Measurements from ENCODE around the gene ACSF3. TPM values are rescaled to one million over a fixed set of nuclear protein-coding genes. Genes with fewer than 3 reads are reported as not detected.

The ACSF3 gene
- polyA plus RNA-seq, 1 donor from 2014 or later, result 20.8 TPM

GRCh38 chr16:89077076-89077475 is 16.6 kb upstream of the ACSF3 start:
- no peak overlapping the region for H3K4me3 ChIP-seq (ENCODE audit: low read length)

GRCh38 chr16:89078172-89078571 is 15.5 kb upstream of the ACSF3 start:
- no peak overlapping the region for H3K4me3 ChIP-seq (ENCODE audit: low read length)
- TF ChIP-seq CTCF (IDR thresholded peaks at IDR 0.05; ENCODE audit: poor library complexity, severe bottlenecking), result no peak
- TF ChIP-seq MXI1 (conservative IDR thresholded peaks at IDR 0.05; ENCODE audit: poor library complexity, severe bottlenecking), result no peak
- TF ChIP-seq RAD21 (conservative IDR thresholded peaks at IDR 0.05), result no peak
- no peak for TF ChIP-seq POLR2AphosphoS5 (IDR thresholded peaks at IDR 0.05)
- no peaks in the 10 kb centered on the region for H3F3A ChIP-seq (ENCODE audit: insufficient read depth, low read length, poor library complexity, severe bottlenecking)
- H3K9me2 ChIP-seq (ENCODE audit: insufficient read depth, low read length), result no peaks in the 10 kb centered on the region
- H3K4me2 ChIP-seq (ENCODE audit: low read length), result no peak overlapping the region
- no peaks in the 10 kb centered on the region for H3K27me3 ChIP-seq (ENCODE audit: insufficient read depth, low read depth, low read length)
- no peak overlapping the region for H3K9ac ChIP-seq (ENCODE audit: low read length)
- no peak overlapping the region for H3K27ac ChIP-seq (ENCODE audit: low read length)
- no peaks in the 10 kb centered on the region for H3K9me3 ChIP-seq (ENCODE audit: low read length)
- H4K20me1 ChIP-seq (ENCODE audit: insufficient read depth), result no peaks in the 10 kb centered on the region
- H3K36me3 ChIP-seq (ENCODE audit: insufficient read depth, low read length), result no peaks in the 10 kb centered on the region
- no peaks in the 10 kb centered on the region for H3K79me2 ChIP-seq (replicated peaks; ENCODE audit: insufficient read depth, low read length)
- H2AFZ ChIP-seq (ENCODE audit: low read depth, low read length), result no peak overlapping the region

More at GRCh38 chr16:89077076-89077475, 16.6 kb upstream of the ACSF3 start:
- no peak overlapping the region for H3K9ac ChIP-seq (ENCODE audit: low read length)
- H4K20me1 ChIP-seq (ENCODE audit: insufficient read depth), result no peaks in the 10 kb centered on the region
- H3K27ac ChIP-seq (ENCODE audit: low read length), result no peak overlapping the region
- H3K9me2 ChIP-seq (ENCODE audit: insufficient read depth, low read length), result no peaks in the 10 kb centered on the region
- no peak overlapping the region for H2AFZ ChIP-seq (ENCODE audit: low read depth, low read length)
- no peaks in the 10 kb centered on the region for H3K9me3 ChIP-seq (ENCODE audit: low read length)
- H3K4me2 ChIP-seq (ENCODE audit: low read length), result no peak overlapping the region
- no peaks in the 10 kb centered on the region for H3K27me3 ChIP-seq (ENCODE audit: insufficient read depth, low read depth, low read length)
- TF ChIP-seq EP300 (conservative IDR thresholded peaks at IDR 0.05; ENCODE audit: poor library complexity, severe bottlenecking), result no peak
- TF ChIP-seq EZH2 (IDR thresholded peaks at IDR 0.05; ENCODE audit: borderline replicate concordance, insufficient read depth, low read length, poor library complexity, severe bottlenecking), result no peak
- no peak for TF ChIP-seq TAF1 (IDR thresholded peaks at IDR 0.05; ENCODE audit: low read depth)
- TF ChIP-seq RAD21 (conservative IDR thresholded peaks at IDR 0.05), result no peak
- TF ChIP-seq CTCF (IDR thresholded peaks at IDR 0.05; ENCODE audit: poor library complexity, severe bottlenecking), result no peak
- TF ChIP-seq MXI1 (conservative IDR thresholded peaks at IDR 0.05; ENCODE audit: poor library complexity, severe bottlenecking), result no peak
- no peak for TF ChIP-seq POLR2AphosphoS5 (IDR thresholded peaks at IDR 0.05)
- TF ChIP-seq, protein P1, sequence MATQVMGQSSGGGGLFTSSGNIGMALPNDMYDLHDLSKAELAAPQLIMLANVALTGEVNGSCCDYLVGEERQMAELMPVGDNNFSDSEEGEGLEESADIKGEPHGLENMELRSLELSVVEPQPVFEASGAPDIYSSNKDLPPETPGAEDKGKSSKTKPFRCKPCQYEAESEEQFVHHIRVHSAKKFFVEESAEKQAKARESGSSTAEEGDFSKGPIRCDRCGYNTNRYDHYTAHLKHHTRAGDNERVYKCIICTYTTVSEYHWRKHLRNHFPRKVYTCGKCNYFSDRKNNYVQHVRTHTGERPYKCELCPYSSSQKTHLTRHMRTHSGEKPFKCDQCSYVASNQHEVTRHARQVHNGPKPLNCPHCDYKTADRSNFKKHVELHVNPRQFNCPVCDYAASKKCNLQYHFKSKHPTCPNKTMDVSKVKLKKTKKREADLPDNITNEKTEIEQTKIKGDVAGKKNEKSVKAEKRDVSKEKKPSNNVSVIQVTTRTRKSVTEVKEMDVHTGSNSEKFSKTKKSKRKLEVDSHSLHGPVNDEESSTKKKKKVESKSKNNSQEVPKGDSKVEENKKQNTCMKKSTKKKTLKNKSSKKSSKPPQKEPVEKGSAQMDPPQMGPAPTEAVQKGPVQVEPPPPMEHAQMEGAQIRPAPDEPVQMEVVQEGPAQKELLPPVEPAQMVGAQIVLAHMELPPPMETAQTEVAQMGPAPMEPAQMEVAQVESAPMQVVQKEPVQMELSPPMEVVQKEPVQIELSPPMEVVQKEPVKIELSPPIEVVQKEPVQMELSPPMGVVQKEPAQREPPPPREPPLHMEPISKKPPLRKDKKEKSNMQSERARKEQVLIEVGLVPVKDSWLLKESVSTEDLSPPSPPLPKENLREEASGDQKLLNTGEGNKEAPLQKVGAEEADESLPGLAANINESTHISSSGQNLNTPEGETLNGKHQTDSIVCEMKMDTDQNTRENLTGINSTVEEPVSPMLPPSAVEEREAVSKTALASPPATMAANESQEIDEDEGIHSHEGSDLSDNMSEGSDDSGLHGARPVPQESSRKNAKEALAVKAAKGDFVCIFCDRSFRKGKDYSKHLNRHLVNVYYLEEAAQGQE (IDR thresholded peaks at IDR 0.05; ENCODE audit: borderline replicate concordance), result no peak
- TF ChIP-seq SMC3 (conservative IDR thresholded peaks at IDR 0.05; ENCODE audit: poor library complexity), result no peak
- H3K36me3 ChIP-seq (ENCODE audit: insufficient read depth, low read length), result no peaks in the 10 kb centered on the region
- no peaks in the 10 kb centered on the region for H3K79me2 ChIP-seq (replicated peaks; ENCODE audit: insufficient read depth, low read length)
- H3F3A ChIP-seq (ENCODE audit: insufficient read depth, low read length, poor library complexity, severe bottlenecking), result no peaks in the 10 kb centered on the region

Measured in neural cell (in vitro differentiated cells).